Activated CD4-positive, CD25-positive, alpha-beta regulatory T cell treated with anti-CD3 and anti-CD28 coated beads, Interleukin-2, amount 50 U/mL, for 16 hours (primary cell): ENCODE measurements around the gene F13B.
"Not testable (repeated sequence)": the region's sequence is repeated elsewhere in the genome, so short reads cannot be mapped to it uniquely, and the experiment has no call there.

ENCODE experiments used
- DNase-seq: peaks from one replicate; pipeline ENCODE4 v3.0.0-alpha.2; 2020; ENCODE audit warnings: low read depth, low spot score

The F13B gene

GRCh38 chr1:197049100-197049499, 18.0 kb downstream of the F13B start:
- DNase-seq = no peak

- no peak for DNase-seq
Observed at GRCh38 chr1:197042676-197043341, 24.3 kb downstream of the F13B start.

GRCh38 chr1:197041486-197042353, 25.3 kb downstream of the F13B start:
- DNase-seq = no peak

GRCh38 chr1:197036861-197037260, 30.2 kb downstream of the F13B start:
- no peak for DNase-seq

- DNase-seq = not testable (repeated sequence)
Observed at GRCh38 chr1:197034631-197035339, 32.3 kb downstream of the F13B start.

GRCh38 chr1:197029749-197030148, 37.3 kb downstream of the F13B start:
- no peak for DNase-seq

- no peak for DNase-seq
Observed at GRCh38 chr1:197027359-197027758, 39.7 kb downstream of the F13B start.

GRCh38 chr1:197024460-197024859, 42.6 kb downstream of the F13B start:
- DNase-seq = no peak

GRCh38 chr1:197021716-197022115, 45.3 kb downstream of the F13B start:
- DNase-seq = no peak

GRCh38 chr1:197017558-197018146, 49.4 kb downstream of the F13B start:
- no peak for DNase-seq

- DNase-seq = no peak
Observed at GRCh38 chr1:197016751-197017150, 50.3 kb downstream of the F13B start.

GRCh38 chr1:197013234-197013633, 53.8 kb downstream of the F13B start:
- no peak for DNase-seq

- DNase-seq = no peak
Observed at GRCh38 chr1:197011614-197012013, 55.4 kb downstream of the F13B start.

GRCh38 chr1:197008861-197009260, 58.2 kb downstream of the F13B start:
- no peak for DNase-seq

GRCh38 chr1:197003132-197003531, 63.9 kb downstream of the F13B start:
- DNase-seq = no peak

GRCh38 chr1:197001828-197002227, 65.2 kb downstream of the F13B start:
- DNase-seq = no peak

- no peak for DNase-seq
Observed at GRCh38 chr1:196997423-196997822, 69.6 kb downstream of the F13B start.

- no peak for DNase-seq
Observed at GRCh38 chr1:196993916-196994315, 73.1 kb downstream of the F13B start.

- not testable (repeated sequence) for DNase-seq
Observed at GRCh38 chr1:196991919-196992651, 75.0 kb downstream of the F13B start.
